CD4-positive, alpha-beta memory T cell (primary cell): ENCODE data around the gene ANTXRL. TPM values are rescaled to one million over a fixed set of nuclear protein-coding genes. Genes with fewer than 3 reads are reported as not detected.
"Not testable (repeated sequence)": the region's sequence is repeated elsewhere in the genome, so short reads cannot be mapped to it uniquely, and the experiment has no call there.

ENCODE experiments used
- CTCF ChIA-PET: fragments of 350-600 bp; sonication (Branson Sonifier 250); formaldehyde crosslinking; loops from one replicate; lab custom pipeline; 2021; ENCODE audit warnings: inconsistent platforms; ENCODE audit not compliant: partially characterized antibody; lab: Charles Lee
- POLR2A ChIA-PET: fragments of 350-600 bp; sonication (Branson Sonifier 250); formaldehyde crosslinking; loops from one replicate; lab custom pipeline; 2021; ENCODE audit not compliant: partially characterized antibody; lab: Charles Lee
- DNase-seq, 5 donors: peaks; one replicate each; pipeline versions ENCODE4 v3.0.0 to v3.0.0-alpha.2; 2020 to 2022; ENCODE audit warnings: mixed read lengths in 1 of 5
- H3K27ac ChIP-seq: one replicate; pipeline ENCODE4 v1.7.0; 2013; ENCODE audit warnings: low read depth, low read length
- H3K27me3 ChIP-seq: 2 replicates; pipeline ENCODE4 v1.7.0; 2013; ENCODE audit warnings: mild to moderate bottlenecking, low read length, moderate library complexity; ENCODE audit not compliant: insufficient read depth
- H3K36me3 ChIP-seq: 2 replicates; pipeline ENCODE4 v1.7.0; 2013; ENCODE audit warnings: mild to moderate bottlenecking, low read length, moderate library complexity; ENCODE audit not compliant: insufficient read depth
- H3K4me1 ChIP-seq: 2 replicates; pipeline ENCODE4 v1.7.0; 2013; ENCODE audit warnings: mild to moderate bottlenecking, low read length, moderate library complexity; ENCODE audit not compliant: insufficient read depth
- H3K4me3 ChIP-seq, 2 donors: one replicate each; pipeline ENCODE4 v1.7.0; 2013; ENCODE audit warnings: low read length in 2 of 2, mild to moderate bottlenecking in 1 of 2
- H3K9me3 ChIP-seq, 2 donors: one replicate each; pipeline ENCODE4 v1.7.0; 2013; ENCODE audit warnings: low read length in 2 of 2, control low read depth in 1 of 2; ENCODE audit not compliant: control insufficient read depth in 1 of 2
- H3K27ac Mint-ChIP-seq, 7 donors: one replicate each; pipeline ENCODE4 v1.8.0; 2020 to 2021; ENCODE audit warnings: mixed read lengths in 7 of 7, mild to moderate bottlenecking in 6 of 7, inconsistent platforms in 3 of 7, moderate library complexity in 3 of 7
- H3K27me3 Mint-ChIP-seq, 2 donors: one replicate each; pipeline ENCODE4 v1.8.0; 2020 to 2021; ENCODE audit warnings: mixed read lengths in 2 of 2
- H3K36me3 Mint-ChIP-seq, 2 donors: one replicate each; pipeline ENCODE4 v1.8.0; 2020 to 2021; ENCODE audit warnings: mixed read lengths in 2 of 2, inconsistent platforms in 1 of 2, mild to moderate bottlenecking in 1 of 2
- H3K4me1 Mint-ChIP-seq, 4 donors: one replicate each; pipeline ENCODE4 v1.8.0; 2020 to 2021; ENCODE audit warnings: mixed read lengths in 4 of 4, mild to moderate bottlenecking in 1 of 4
- H3K4me3 Mint-ChIP-seq, 8 donors: one replicate each; pipeline ENCODE4 v1.8.0; 2020 to 2021; ENCODE audit warnings: mixed read lengths in 8 of 8, mild to moderate bottlenecking in 7 of 8, moderate library complexity in 6 of 8, inconsistent platforms in 3 of 8
- H3K9me3 Mint-ChIP-seq, 8 donors: one replicate each; pipeline ENCODE4 v1.8.0; 2020 to 2021; ENCODE audit warnings: mixed read lengths in 8 of 8, mild to moderate bottlenecking in 5 of 8, inconsistent platforms in 3 of 8, moderate library complexity in 1 of 8
- intact Hi-C: fragments of 100-400 bp; cut with micrococcal nuclease; formaldehyde crosslinking; loops from one replicate; pipeline ENCODE4 v1.15.1; 2023
- polyA plus RNA-seq, 2 donors: library from polyadenylated mRNA; unstranded; fragments of 300-500 nt; fragmentation: Illumina TruSeq; gene quantifications; one replicate each; pipeline ENCODE4 v1.2.3, GENCODE V29; 2021
- total RNA-seq, 2 experiments: library from RNA; stranded (reverse); gene quantifications; one replicate each; pipeline ENCODE4 v1.2.3, GENCODE V29; 2021

ANTXRL gene
- total and polyA plus RNA-seq, 4 experiments from 2014 or later: not detected

- intact Hi-C loops, H3K36me3 Mint-ChIP-seq, H3K4me1 ChIP-seq, H3K4me1 Mint-ChIP-seq, H3K27me3 Mint-ChIP-seq, DNase-seq, H3K4me3 Mint-ChIP-seq, H3K27me3 ChIP-seq, H3K36me3 ChIP-seq, H3K27ac Mint-ChIP-seq, CTCF ChIA-PET, H3K9me3 ChIP-seq, H3K9me3 Mint-ChIP-seq, H3K27ac ChIP-seq, POLR2A ChIA-PET, H3K4me3 ChIP-seq: not testable (repeated sequence)
These were observed 25.2 kb downstream of the ANTXRL start for GRCh38 chr10:46311961-46312431.

GRCh38 chr10:46312953-46313352 is 26.2 kb downstream of the ANTXRL start:
- no peaks in the 10 kb centered on the region for H3K9me3 ChIP-seq
- no peak for DNase-seq
- no peaks in the 10 kb centered on the region for H3K36me3 ChIP-seq
- H3K27ac Mint-ChIP-seq: no peak overlapping the region
- no peaks in the 10 kb centered on the region for H3K4me1 Mint-ChIP-seq
- no peak overlapping the region for H3K27ac ChIP-seq
- no peak overlapping the region for H3K4me3 Mint-ChIP-seq
- no peaks in the 10 kb centered on the region for H3K36me3 Mint-ChIP-seq
- H3K4me1 ChIP-seq: no peaks in the 10 kb centered on the region
- H3K27me3 ChIP-seq: no peaks in the 10 kb centered on the region
- CTCF ChIA-PET: no interaction called here
- H3K27me3 Mint-ChIP-seq: peaks cover 0 to 2% of the 10 kb centered on the region in 2 donors
- intact Hi-C loops: no loop called here
- POLR2A ChIA-PET: no interaction called here
- H3K4me3 ChIP-seq: no peak overlapping the region
- H3K9me3 Mint-ChIP-seq: no peaks in the 10 kb centered on the region

GRCh38 chr10:46314071-46314470 is 27.3 kb downstream of the ANTXRL start:
- POLR2A ChIA-PET: no interaction called here
- H3K4me1 Mint-ChIP-seq: no peaks in the 10 kb centered on the region

GRCh38 chr10:46315071-46315860 is 28.5 kb downstream of the ANTXRL start:
- H3K4me3 Mint-ChIP-seq, CTCF ChIA-PET, H3K4me1 ChIP-seq, intact Hi-C loops, H3K4me3 ChIP-seq, POLR2A ChIA-PET, H3K9me3 Mint-ChIP-seq, H3K36me3 Mint-ChIP-seq, H3K4me1 Mint-ChIP-seq, H3K27me3 Mint-ChIP-seq, H3K27ac ChIP-seq, H3K9me3 ChIP-seq, H3K36me3 ChIP-seq, H3K27ac Mint-ChIP-seq, H3K27me3 ChIP-seq, DNase-seq: not testable (repeated sequence)

More at GRCh38 chr10:46314071-46314470, 27.3 kb downstream of the ANTXRL start:
- no peak overlapping the region for H3K4me3 Mint-ChIP-seq
- no peaks in the 10 kb centered on the region for H3K36me3 Mint-ChIP-seq
- H3K27me3 Mint-ChIP-seq: peaks cover 0 to 2% of the 10 kb centered on the region in 2 donors
- intact Hi-C loops: no loop called here
- no peaks in the 10 kb centered on the region for H3K9me3 Mint-ChIP-seq
- DNase-seq: no peak
- H3K4me3 ChIP-seq: no peak overlapping the region
- no peaks in the 10 kb centered on the region for H3K27me3 ChIP-seq
- no peaks in the 10 kb centered on the region for H3K9me3 ChIP-seq
- H3K27ac ChIP-seq: no peak overlapping the region
- H3K4me1 ChIP-seq: no peaks in the 10 kb centered on the region
- H3K36me3 ChIP-seq: no peaks in the 10 kb centered on the region
- CTCF ChIA-PET: no interaction called here
- no peak overlapping the region for H3K27ac Mint-ChIP-seq

GRCh38 chr10:46317370-46317769 is 30.6 kb downstream of the ANTXRL start:
- DNase-seq: no peak
- Histone ChIP-seq H3K27me3 (no peaks in the 10 kb centered on the region), H3K4me3 (no peak overlapping the region), H3K9me3 (no peaks in the 10 kb centered on the region), H3K36me3 (no peaks in the 10 kb centered on the region), H3K27ac (no peak overlapping the region), H3K4me1 (no peaks in the 10 kb centered on the region)
- Mint-ChIP-seq H3K27ac (no peak overlapping the region), H3K4me3 (no peak overlapping the region), H3K9me3 (no peaks in the 10 kb centered on the region), H3K27me3 (no peaks in the 10 kb centered on the region), H3K4me1 (no peaks in the 10 kb centered on the region), H3K36me3 (no peaks in the 10 kb centered on the region)
- CTCF ChIA-PET: interaction anchor here (1.5 kb wide), 1 partner anchor 8 kb away, joined by 5 read pairs; no protein-coding TSS in a partner anchor
- POLR2A ChIA-PET: no interaction called here
- intact Hi-C loops: no loop called here

GRCh38 chr10:46317889-46318288 is 31.1 kb downstream of the ANTXRL start:
- H3K36me3 Mint-ChIP-seq: no peaks in the 10 kb centered on the region
- Histone ChIP-seq H3K9me3 (no peaks in the 10 kb centered on the region), H3K4me3 (no peak overlapping the region), H3K27me3 (no peaks in the 10 kb centered on the region), H3K4me1 (no peaks in the 10 kb centered on the region), H3K27ac (no peak overlapping the region), H3K36me3 (no peaks in the 10 kb centered on the region)
- H3K27me3 Mint-ChIP-seq: no peaks in the 10 kb centered on the region
- ChIA-PET CTCF (interaction anchor here (1.5 kb wide), 1 partner anchor 8 kb away, joined by 5 read pairs; no protein-coding TSS in a partner anchor), POLR2A (no interaction called here)
- DNase-seq: no peak
- H3K27ac Mint-ChIP-seq: no peak overlapping the region
- intact Hi-C loops: no loop called here
- no peak overlapping the region for H3K4me3 Mint-ChIP-seq
- H3K9me3 Mint-ChIP-seq: no peaks in the 10 kb centered on the region
- no peaks in the 10 kb centered on the region for H3K4me1 Mint-ChIP-seq

GRCh38 chr10:46318799-46319198 is 32.0 kb downstream of the ANTXRL start:
- H3K27ac ChIP-seq: no peak overlapping the region
- H3K4me3 ChIP-seq: no peak overlapping the region
- DNase-seq: no peak
- CTCF ChIA-PET: no interaction called here
- no peak overlapping the region for H3K4me3 Mint-ChIP-seq
- H3K4me1 Mint-ChIP-seq: no peaks in the 10 kb centered on the region
- H3K4me1 ChIP-seq: no peaks in the 10 kb centered on the region
- H3K9me3 Mint-ChIP-seq: no peaks in the 10 kb centered on the region
- no peaks in the 10 kb centered on the region for H3K27me3 Mint-ChIP-seq
- no peaks in the 10 kb centered on the region for H3K27me3 ChIP-seq
- H3K27ac Mint-ChIP-seq: no peak overlapping the region
- no peaks in the 10 kb centered on the region for H3K9me3 ChIP-seq
- intact Hi-C loops: no loop called here
- POLR2A ChIA-PET: no interaction called here
- no peaks in the 10 kb centered on the region for H3K36me3 ChIP-seq
- H3K36me3 Mint-ChIP-seq: no peaks in the 10 kb centered on the region
